NT2/D1 (cell line): ENCODE data around the gene NXPH4.

Experiments
- DNase-seq: peaks from one replicate; pipeline ENCODE4 v3.0.0-alpha.2; 2011; ENCODE audit warnings: low read depth, low spot score
- H3K27me3 ChIP-seq: 2 replicates; pipeline ENCODE4 v1.6.0; 2011; ENCODE audit warnings: mild to moderate bottlenecking; ENCODE audit not compliant: insufficient read length, insufficient read depth
- H3K36me3 ChIP-seq: 2 replicates; pipeline ENCODE4 v1.6.1; 2011; ENCODE audit warnings: mild to moderate bottlenecking, low read length, mixed read lengths; ENCODE audit not compliant: insufficient read depth, insufficient read length
- H3K4me1 ChIP-seq: 2 replicates; pipeline ENCODE4 v1.5.1; 2011; ENCODE audit not compliant: insufficient read depth, insufficient read length
- H3K4me3 ChIP-seq: 2 replicates; pipeline ENCODE4 v1.5.1; 2011; ENCODE audit warnings: low read depth; ENCODE audit not compliant: insufficient read length
- H3K9ac ChIP-seq: 2 replicates; pipeline ENCODE4 v1.6.0; 2011; ENCODE audit warnings: low read depth; ENCODE audit not compliant: insufficient read length
- H3K9me3 ChIP-seq: 2 replicates; pipeline ENCODE4 v1.5.1; 2011; ENCODE audit warnings: mild to moderate bottlenecking, low read length; ENCODE audit not compliant: insufficient read depth
- SUZ12 ChIP-seq: IDR thresholded peaks from 2 replicates; pipeline ENCODE4 v1.6.1; 2011; ENCODE audit not compliant: insufficient read length, insufficient read depth; ENCODE audit errors: extremely low read depth
- YY1 ChIP-seq: IDR thresholded peaks from 2 replicates; pipeline ENCODE4 v1.6.1; 2011; ENCODE audit not compliant: insufficient read length, insufficient read depth
- ZNF274 ChIP-seq: IDR thresholded peaks from 2 replicates; pipeline ENCODE4 v1.6.1; 2011; ENCODE audit warnings: mild to moderate bottlenecking, low read depth, low read length

NXPH4 gene

GRCh38 chr12:57171668-57172067, 44.9 kb upstream of the NXPH4 start:
- Histone ChIP-seq H3K4me1 (peaks cover 15% of the 10 kb centered on the region), H3K27me3 (no peaks in the 10 kb centered on the region), H3K9ac (peak overlapping the region; percentile 1), H3K36me3 (peaks cover 93% of the 10 kb centered on the region), H3K9me3 (no peaks in the 10 kb centered on the region), H3K4me3 (no peak overlapping the region)
- TF ChIP-seq ZNF274 (no peak), SUZ12 (no peak), YY1 (no peak)
- DNase-seq: no peak

GRCh38 chr12:57173089-57173488, 43.5 kb upstream of the NXPH4 start:
- no peaks in the 10 kb centered on the region for H3K9me3 ChIP-seq
- no peak overlapping the region for H3K9ac ChIP-seq
- H3K4me1 ChIP-seq: peaks cover 15% of the 10 kb centered on the region
- TF ChIP-seq SUZ12: no peak
- TF ChIP-seq YY1: no peak
- no peak for TF ChIP-seq ZNF274
- peak; percentile 33 for DNase-seq
- no peak overlapping the region for H3K4me3 ChIP-seq
- no peaks in the 10 kb centered on the region for H3K27me3 ChIP-seq
- H3K36me3 ChIP-seq: peaks cover 94% of the 10 kb centered on the region

DNA sequence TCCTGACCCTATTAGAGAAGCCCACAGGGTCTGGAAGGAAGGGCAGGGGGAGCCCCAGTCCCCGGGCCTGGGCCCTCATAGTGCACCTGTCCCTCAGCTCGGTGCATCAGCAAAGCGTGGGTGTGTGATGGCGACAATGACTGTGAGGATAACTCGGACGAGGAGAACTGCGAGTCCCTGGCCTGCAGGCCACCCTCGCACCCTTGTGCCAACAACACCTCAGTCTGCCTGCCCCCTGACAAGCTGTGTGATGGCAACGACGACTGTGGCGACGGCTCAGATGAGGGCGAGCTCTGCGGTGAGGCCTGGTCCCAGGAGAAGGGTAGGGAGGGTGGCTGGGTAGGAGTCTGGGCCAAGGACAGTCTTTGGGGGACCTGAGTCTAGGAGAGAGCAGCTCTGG, 42.9 kb upstream of the NXPH4 start:
- H3K9ac ChIP-seq: no peak overlapping the region
- no peaks in the 10 kb centered on the region for H3K27me3 ChIP-seq
- H3K4me3 ChIP-seq: no peak overlapping the region
- H3K4me1 ChIP-seq: peaks cover 15% of the 10 kb centered on the region
- DNase-seq: no peak
- H3K9me3 ChIP-seq: no peaks in the 10 kb centered on the region
- peaks cover 94% of the 10 kb centered on the region for H3K36me3 ChIP-seq
- no peak for TF ChIP-seq SUZ12
- TF ChIP-seq ZNF274: no peak
- no peak for TF ChIP-seq YY1

DNA sequence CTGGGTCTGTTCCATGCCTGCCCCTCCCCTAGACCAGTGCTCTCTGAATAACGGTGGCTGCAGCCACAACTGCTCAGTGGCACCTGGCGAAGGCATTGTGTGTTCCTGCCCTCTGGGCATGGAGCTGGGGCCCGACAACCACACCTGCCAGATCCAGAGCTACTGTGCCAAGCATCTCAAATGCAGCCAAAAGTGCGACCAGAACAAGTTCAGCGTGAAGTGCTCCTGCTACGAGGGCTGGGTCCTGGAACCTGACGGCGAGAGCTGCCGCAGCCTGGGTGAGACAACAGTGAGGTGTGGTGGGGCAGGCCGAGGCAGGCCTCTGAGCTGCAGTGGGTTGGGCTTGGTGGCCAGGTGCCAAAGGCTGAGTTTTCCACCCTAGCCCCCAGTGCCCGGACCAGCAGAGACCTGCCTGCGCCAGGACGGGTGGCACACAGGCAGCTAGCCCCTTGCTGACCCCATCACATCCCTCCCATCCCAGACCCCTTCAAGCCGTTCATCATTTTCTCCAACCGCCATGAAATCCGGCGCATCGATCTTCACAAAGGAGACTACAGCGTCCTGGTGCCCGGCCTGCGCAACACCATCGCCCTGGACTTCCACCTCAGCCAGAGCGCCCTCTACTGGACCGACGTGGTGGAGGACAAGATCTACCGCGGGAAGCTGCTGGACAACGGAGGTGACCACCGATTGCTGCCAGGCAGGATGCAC, 41.0 kb upstream of the NXPH4 start:
- peaks cover 15% of the 10 kb centered on the region for H3K4me1 ChIP-seq
- H3K9ac ChIP-seq: no peak overlapping the region
- DNase-seq: peak; percentile 46
- no peaks in the 10 kb centered on the region for H3K9me3 ChIP-seq
- no peaks in the 10 kb centered on the region for H3K27me3 ChIP-seq
- no peak overlapping the region for H3K4me3 ChIP-seq
- TF ChIP-seq YY1 (no peak), ZNF274 (no peak), SUZ12 (no peak)
- H3K36me3 ChIP-seq: peaks cover 95% of the 10 kb centered on the region

DNA sequence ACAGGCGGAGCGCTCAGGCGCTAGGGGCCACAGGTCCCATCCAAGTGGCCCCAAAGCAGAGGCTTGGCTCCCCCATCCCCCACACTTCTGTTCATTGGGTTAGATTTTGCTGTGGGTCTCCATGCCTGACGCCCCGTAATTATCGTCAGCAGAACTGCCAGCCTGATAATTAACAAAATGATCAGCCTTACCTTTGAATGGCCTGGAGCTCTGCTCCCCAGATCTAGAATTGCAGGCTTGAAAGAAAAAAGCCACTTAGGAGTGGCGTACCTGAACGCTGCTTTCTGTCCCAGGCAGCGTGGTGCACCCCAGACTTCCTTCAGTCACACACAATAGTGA, 40.5 kb upstream of the NXPH4 start:
- Histone ChIP-seq H3K27me3 (no peaks in the 10 kb centered on the region), H3K9me3 (no peaks in the 10 kb centered on the region), H3K9ac (no peak overlapping the region), H3K4me3 (no peak overlapping the region), H3K36me3 (peaks cover 95% of the 10 kb centered on the region), H3K4me1 (peaks cover 15% of the 10 kb centered on the region)
- TF ChIP-seq YY1: no peak
- no peak for TF ChIP-seq ZNF274
- no peak for TF ChIP-seq SUZ12
- DNase-seq: no peak

DNA sequence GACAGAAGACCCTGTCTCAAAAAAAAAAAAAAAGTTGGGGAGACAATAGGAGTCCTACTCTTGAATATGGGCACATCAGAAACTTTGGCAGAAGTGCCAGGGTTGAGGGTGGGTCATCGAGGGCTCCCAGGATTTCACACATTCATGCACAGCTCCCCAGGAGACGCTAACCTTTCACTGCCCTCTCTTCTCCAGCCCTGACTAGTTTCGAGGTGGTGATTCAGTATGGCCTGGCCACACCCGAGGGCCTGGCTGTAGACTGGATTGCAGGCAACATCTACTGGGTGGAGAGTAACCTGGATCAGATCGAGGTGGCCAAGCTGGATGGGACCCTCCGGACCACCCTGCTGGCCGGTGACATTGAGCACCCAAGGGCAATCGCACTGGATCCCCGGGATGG, 39.7 kb upstream of the NXPH4 start:
- no peaks in the 10 kb centered on the region for H3K9me3 ChIP-seq
- H3K4me3 ChIP-seq: no peak overlapping the region
- H3K4me1 ChIP-seq: peaks cover 10% of the 10 kb centered on the region
- DNase-seq: no peak
- no peak overlapping the region for H3K9ac ChIP-seq
- H3K27me3 ChIP-seq: no peaks in the 10 kb centered on the region
- H3K36me3 ChIP-seq: peaks cover 95% of the 10 kb centered on the region
- TF ChIP-seq ZNF274: no peak
- TF ChIP-seq SUZ12: no peak
- TF ChIP-seq YY1: no peak

DNA sequence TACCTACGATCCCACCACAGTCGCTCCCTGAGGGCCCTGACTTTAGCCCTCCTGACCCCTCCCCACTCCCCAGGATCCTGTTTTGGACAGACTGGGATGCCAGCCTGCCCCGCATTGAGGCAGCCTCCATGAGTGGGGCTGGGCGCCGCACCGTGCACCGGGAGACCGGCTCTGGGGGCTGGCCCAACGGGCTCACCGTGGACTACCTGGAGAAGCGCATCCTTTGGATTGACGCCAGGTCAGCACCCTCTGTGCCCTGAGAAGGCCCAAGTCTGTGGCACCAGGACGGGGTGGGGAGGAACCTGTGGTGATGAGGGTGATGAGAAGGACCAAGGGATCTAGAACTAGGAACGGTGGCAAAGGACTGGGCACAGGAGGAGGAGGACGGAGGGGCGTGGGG, 39.2 kb upstream of the NXPH4 start:
- no peak overlapping the region for H3K9ac ChIP-seq
- no peak for DNase-seq

GRCh38 chr12:57178213-57178612, 38.4 kb upstream of the NXPH4 start:
- Histone ChIP-seq H3K4me1 (peaks cover 8% of the 10 kb centered on the region), H3K9ac (no peak overlapping the region), H3K27me3 (no peaks in the 10 kb centered on the region), H3K9me3 (no peaks in the 10 kb centered on the region), H3K4me3 (no peak overlapping the region), H3K36me3 (peaks cover 95% of the 10 kb centered on the region)
- TF ChIP-seq SUZ12: no peak
- TF ChIP-seq YY1: no peak
- no peak for TF ChIP-seq ZNF274
- no peak for DNase-seq

More for the DNA sequence above, 39.2 kb upstream of the NXPH4 start:
- Histone ChIP-seq H3K4me1 (peaks cover 10% of the 10 kb centered on the region), H3K9me3 (no peaks in the 10 kb centered on the region), H3K4me3 (no peak overlapping the region), H3K36me3 (peaks cover 99% of the 10 kb centered on the region), H3K27me3 (no peaks in the 10 kb centered on the region)
- no peak for TF ChIP-seq SUZ12
- no peak for TF ChIP-seq ZNF274
- TF ChIP-seq YY1: no peak
